ENCODE data around the gene RNASE9. TPM values are rescaled to one million over a fixed set of nuclear protein-coding genes. Genes with fewer than 3 reads are reported as not detected.

The RNASE9 gene
- total and polyA plus RNA-seq, 4 donors: not detected

GRCh38 chr14:20587489-20588154 is 26.8 kb upstream of the RNASE9 start, which contains the start of gene RNASE11:
TSS of gene RNASE11 (minus strand) at chr14:20588001.
- H3K27ac ChIP-seq (ENCODE audit: low read depth in 1 of 2, low read length in 2 of 2): no peak within 1 kb of the TSS
- TF ChIP-seq SP1 (IDR thresholded peaks at IDR 0.05): no peak
- H3K9me3 ChIP-seq (ENCODE audit: control insufficient read depth in 4 of 4, low read length in 3 of 4): no peaks in the 10 kb centered on the region
- no peaks in the 10 kb centered on the region for H3K4me1 ChIP-seq (ENCODE audit: control insufficient read depth in 4 of 4, insufficient read depth in 4 of 4, low read length in 3 of 4)
- DNase-seq (ENCODE audit: low spot score): no peak
- no peaks in the 10 kb centered on the region for H3K36me3 ChIP-seq (ENCODE audit: control insufficient read depth in 4 of 4, insufficient read depth in 3 of 4, low read depth in 1 of 4, low read length in 3 of 4)
- no peak within 1 kb of the TSS for H3K4me3 ChIP-seq (ENCODE audit: low read depth in 1 of 3, low read length in 3 of 3)
- peaks cover 0 to 3% (median 0%) of the 10 kb centered on the region in 4 donors for H3K27me3 ChIP-seq (ENCODE audit: control insufficient read depth in 4 of 4, insufficient read depth in 4 of 4, low read length in 3 of 4)
- H3K9ac ChIP-seq (ENCODE audit: low read depth in 1 of 2, low read length in 2 of 2): no peak within 1 kb of the TSS
- WGBS: 79% methylated on average over 6 of the region's 6 CpGs

GRCh38 chr14:20583908-20584307 is 23.1 kb upstream of the RNASE9 start:
- Histone ChIP-seq H3K27me3 (ENCODE audit: control insufficient read depth in 4 of 4, insufficient read depth in 4 of 4, low read length in 3 of 4) (no peaks in the 10 kb centered on the region), H3K4me1 (ENCODE audit: control insufficient read depth in 4 of 4, insufficient read depth in 4 of 4, low read length in 3 of 4) (no peaks in the 10 kb centered on the region), H3K27ac (ENCODE audit: low read depth in 1 of 2, low read length in 2 of 2) (no peak overlapping the region), H3K9me3 (ENCODE audit: control insufficient read depth in 4 of 4, low read length in 3 of 4) (no peaks in the 10 kb centered on the region), H3K36me3 (ENCODE audit: control insufficient read depth in 4 of 4, insufficient read depth in 3 of 4, low read depth in 1 of 4, low read length in 3 of 4) (no peaks in the 10 kb centered on the region), H3K4me3 (ENCODE audit: low read depth in 1 of 3, low read length in 3 of 3) (no peak overlapping the region), H3K9ac (ENCODE audit: low read depth in 1 of 2, low read length in 2 of 2) (no peak overlapping the region)
- DNase-seq (ENCODE audit: low spot score): no peak
- TF ChIP-seq REST (IDR thresholded peaks at IDR 0.05): no peak
- TF ChIP-seq TAF1 (conservative IDR thresholded peaks at IDR 0.05): no peak
- TF ChIP-seq MAX (IDR thresholded peaks at IDR 0.05): no peak
- TF ChIP-seq RAD21 (IDR thresholded peaks at IDR 0.05): no peak
- TF ChIP-seq GABPA (IDR thresholded peaks at IDR 0.05 in 1 of 2, conservative IDR thresholded peaks at IDR 0.05 in 1 of 2): no peak
- TF ChIP-seq HNF4A (conservative IDR thresholded peaks at IDR 0.05): no peak
- WGBS: 59% methylated on average over 5 of the region's 5 CpGs

GRCh38 chr14:20583142-20583541 is 22.3 kb upstream of the RNASE9 start:
- Histone ChIP-seq H3K27me3 (ENCODE audit: control insufficient read depth in 4 of 4, insufficient read depth in 4 of 4, low read length in 3 of 4) (no peaks in the 10 kb centered on the region), H3K4me1 (ENCODE audit: control insufficient read depth in 4 of 4, insufficient read depth in 4 of 4, low read length in 3 of 4) (no peaks in the 10 kb centered on the region), H3K9ac (ENCODE audit: low read depth in 1 of 2, low read length in 2 of 2) (no peak overlapping the region), H3K36me3 (ENCODE audit: control insufficient read depth in 4 of 4, insufficient read depth in 3 of 4, low read depth in 1 of 4, low read length in 3 of 4) (no peaks in the 10 kb centered on the region), H3K9me3 (ENCODE audit: control insufficient read depth in 4 of 4, low read length in 3 of 4) (no peaks in the 10 kb centered on the region), H3K4me3 (ENCODE audit: low read depth in 1 of 3, low read length in 3 of 3) (no peak overlapping the region), H3K27ac (ENCODE audit: low read depth in 1 of 2, low read length in 2 of 2) (no peak overlapping the region)
- no peak for DNase-seq (ENCODE audit: low spot score)
- TF ChIP-seq FOXA1 (IDR thresholded peaks at IDR 0.05): no peak
- no peak for TF ChIP-seq MAX (IDR thresholded peaks at IDR 0.05)
- no peak for TF ChIP-seq EGR1 (IDR thresholded peaks at IDR 0.05; ENCODE audit: low read depth in 2 of 2)
- TF ChIP-seq CTCF (IDR thresholded peaks at IDR 0.05; ENCODE audit: low read depth, low read length, missing input control): no peak
- no peak for TF ChIP-seq YY1 (IDR thresholded peaks at IDR 0.05)
- no peak for TF ChIP-seq ZBTB33 (IDR thresholded peaks at IDR 0.05)
- no peak for TF ChIP-seq ATF3 (IDR thresholded peaks at IDR 0.05)
- TF ChIP-seq HNF4G (IDR thresholded peaks at IDR 0.05): no peak
- no peak for TF ChIP-seq HNF4A (conservative IDR thresholded peaks at IDR 0.05)
- TF ChIP-seq SP1 (IDR thresholded peaks at IDR 0.05): no peak
- TF ChIP-seq JUND (IDR thresholded peaks at IDR 0.05): no peak
- no peak for TF ChIP-seq RAD21 (IDR thresholded peaks at IDR 0.05)
- TF ChIP-seq REST (IDR thresholded peaks at IDR 0.05): no peak
